Measurements from ENCODE around the gene ARFGEF3.

DNA sequence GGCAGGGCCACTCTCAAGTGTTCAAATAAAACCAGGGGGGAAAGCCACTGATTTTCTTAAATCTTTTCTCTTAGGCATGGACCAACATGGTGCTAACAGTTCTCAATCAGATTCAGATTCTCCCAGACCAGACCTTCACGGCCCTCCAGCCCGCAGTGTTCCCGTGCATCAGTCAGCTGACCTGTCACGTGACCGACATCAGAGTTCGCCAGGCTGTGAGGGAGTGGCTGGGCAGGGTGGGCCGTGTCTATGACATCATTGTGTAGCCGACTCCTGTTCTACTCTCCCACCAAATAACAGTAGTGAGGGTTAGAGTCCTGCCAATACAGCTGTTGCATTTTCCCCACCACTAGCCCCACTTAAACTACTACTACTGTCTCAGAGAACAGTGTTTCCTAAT is 174.5 kb downstream of the ARFGEF3 start:
- TF ChIP-seq, protein P1, sequence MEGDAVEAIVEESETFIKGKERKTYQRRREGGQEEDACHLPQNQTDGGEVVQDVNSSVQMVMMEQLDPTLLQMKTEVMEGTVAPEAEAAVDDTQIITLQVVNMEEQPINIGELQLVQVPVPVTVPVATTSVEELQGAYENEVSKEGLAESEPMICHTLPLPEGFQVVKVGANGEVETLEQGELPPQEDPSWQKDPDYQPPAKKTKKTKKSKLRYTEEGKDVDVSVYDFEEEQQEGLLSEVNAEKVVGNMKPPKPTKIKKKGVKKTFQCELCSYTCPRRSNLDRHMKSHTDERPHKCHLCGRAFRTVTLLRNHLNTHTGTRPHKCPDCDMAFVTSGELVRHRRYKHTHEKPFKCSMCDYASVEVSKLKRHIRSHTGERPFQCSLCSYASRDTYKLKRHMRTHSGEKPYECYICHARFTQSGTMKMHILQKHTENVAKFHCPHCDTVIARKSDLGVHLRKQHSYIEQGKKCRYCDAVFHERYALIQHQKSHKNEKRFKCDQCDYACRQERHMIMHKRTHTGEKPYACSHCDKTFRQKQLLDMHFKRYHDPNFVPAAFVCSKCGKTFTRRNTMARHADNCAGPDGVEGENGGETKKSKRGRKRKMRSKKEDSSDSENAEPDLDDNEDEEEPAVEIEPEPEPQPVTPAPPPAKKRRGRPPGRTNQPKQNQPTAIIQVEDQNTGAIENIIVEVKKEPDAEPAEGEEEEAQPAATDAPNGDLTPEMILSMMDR (IDR thresholded peaks at IDR 0.05 in 2 of 3, conservative IDR thresholded peaks at IDR 0.05 in 1 of 3; ENCODE audit: control insufficient read depth in 2 of 3, extremely low read depth in 1 of 3, insufficient read depth in 1 of 3, low read depth in 3 of 3, low read length in 3 of 3): no peak
- TF ChIP-seq JUND (IDR thresholded peaks at IDR 0.05; ENCODE audit: low read depth, low read length) (no peak), BRCA1 (IDR thresholded peaks at IDR 0.05; ENCODE audit: low read depth, low read length) (no peak), PAX5 (IDR thresholded peaks at IDR 0.05; ENCODE audit: borderline replicate concordance, low read depth, low read length) (no peak), DPF2 (IDR thresholded peaks at IDR 0.05) (no peak), IRF4 (IDR thresholded peaks at IDR 0.05; ENCODE audit: low read depth, low read length) (no peak), MXI1 (IDR thresholded peaks at IDR 0.05; ENCODE audit: low read depth, low read length) (no peak), ZNF592 (IDR thresholded peaks at IDR 0.05) (no peak)
- TF ChIP-seq, protein P2, sequence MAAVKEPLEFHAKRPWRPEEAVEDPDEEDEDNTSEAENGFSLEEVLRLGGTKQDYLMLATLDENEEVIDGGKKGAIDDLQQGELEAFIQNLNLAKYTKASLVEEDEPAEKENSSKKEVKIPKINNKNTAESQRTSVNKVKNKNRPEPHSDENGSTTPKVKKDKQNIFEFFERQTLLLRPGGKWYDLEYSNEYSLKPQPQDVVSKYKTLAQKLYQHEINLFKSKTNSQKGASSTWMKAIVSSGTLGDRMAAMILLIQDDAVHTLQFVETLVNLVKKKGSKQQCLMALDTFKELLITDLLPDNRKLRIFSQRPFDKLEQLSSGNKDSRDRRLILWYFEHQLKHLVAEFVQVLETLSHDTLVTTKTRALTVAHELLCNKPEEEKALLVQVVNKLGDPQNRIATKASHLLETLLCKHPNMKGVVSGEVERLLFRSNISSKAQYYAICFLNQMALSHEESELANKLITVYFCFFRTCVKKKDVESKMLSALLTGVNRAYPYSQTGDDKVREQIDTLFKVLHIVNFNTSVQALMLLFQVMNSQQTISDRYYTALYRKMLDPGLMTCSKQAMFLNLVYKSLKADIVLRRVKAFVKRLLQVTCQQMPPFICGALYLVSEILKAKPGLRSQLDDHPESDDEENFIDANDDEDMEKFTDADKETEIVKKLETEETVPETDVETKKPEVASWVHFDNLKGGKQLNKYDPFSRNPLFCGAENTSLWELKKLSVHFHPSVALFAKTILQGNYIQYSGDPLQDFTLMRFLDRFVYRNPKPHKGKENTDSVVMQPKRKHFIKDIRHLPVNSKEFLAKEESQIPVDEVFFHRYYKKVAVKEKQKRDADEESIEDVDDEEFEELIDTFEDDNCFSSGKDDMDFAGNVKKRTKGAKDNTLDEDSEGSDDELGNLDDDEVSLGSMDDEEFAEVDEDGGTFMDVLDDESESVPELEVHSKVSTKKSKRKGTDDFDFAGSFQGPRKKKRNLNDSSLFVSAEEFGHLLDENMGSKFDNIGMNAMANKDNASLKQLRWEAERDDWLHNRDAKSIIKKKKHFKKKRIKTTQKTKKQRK (IDR thresholded peaks at IDR 0.05; ENCODE audit: low read depth, low read length): no peak

Measured in GM12878 (cell line).